Adrenal gland (tissue), 5 donors: ENCODE measurements around the gene CRIP3.

Experiments
- CTCF ChIP-seq, 6 experiments: fragments of 450-650 bp in 4 of 6; fragments of 200-600 bp in 2 of 6; sonication (generic) in 1 of 6; IDR thresholded peaks; 1 replicate in 5 of 6; 2 replicates in 1 of 6; pipeline versions ENCODE4 v1.5.1 to v1.8.0; 2016 to 2021; ENCODE audit warnings: antibody characterized with exemption in 6 of 6, mild to moderate bottlenecking in 2 of 6, moderate library complexity in 1 of 6
- POLR2A ChIP-seq, 2 donors: fragments of 450-650 bp; IDR thresholded peaks; one replicate each; pipeline ENCODE4 v1.6.1; 2017; ENCODE audit warnings: antibody characterized with exemption in 2 of 2, mild to moderate bottlenecking in 2 of 2, moderate library complexity in 1 of 2
- donor health status: DM: no; HTN: no; CAD: no.

GRCh38 chr6:43267619-43268354 lies 40.8 kb downstream of the CRIP3 start:
- TF ChIP-seq CTCF (IDR thresholded peaks at IDR 0.05) = no peak
- TF ChIP-seq POLR2A (IDR thresholded peaks at IDR 0.05) = no peak
